Measurements from ENCODE around the gene GHRHR.

DNA sequence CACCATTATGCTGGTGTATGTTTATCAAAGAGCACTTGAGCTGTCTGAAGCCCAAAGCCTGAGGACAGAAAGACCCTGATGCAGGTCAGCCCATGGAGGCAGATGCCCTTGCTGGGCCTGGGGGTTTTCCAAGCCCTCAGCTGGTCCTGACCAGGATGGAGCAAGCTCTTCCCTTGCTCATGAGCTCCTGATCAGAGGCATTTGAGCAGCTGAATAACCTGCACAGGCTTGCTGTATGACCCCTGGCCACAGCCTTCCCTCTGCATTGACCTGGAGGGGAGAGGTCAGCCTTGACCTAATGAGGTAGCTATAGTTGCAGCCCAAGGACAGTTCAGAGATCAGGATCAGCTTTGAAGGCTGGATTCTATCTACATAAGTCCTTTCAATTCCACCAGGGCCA lies 39.1 kb upstream of the GHRHR start:
- TF ChIP-seq, protein P1, sequence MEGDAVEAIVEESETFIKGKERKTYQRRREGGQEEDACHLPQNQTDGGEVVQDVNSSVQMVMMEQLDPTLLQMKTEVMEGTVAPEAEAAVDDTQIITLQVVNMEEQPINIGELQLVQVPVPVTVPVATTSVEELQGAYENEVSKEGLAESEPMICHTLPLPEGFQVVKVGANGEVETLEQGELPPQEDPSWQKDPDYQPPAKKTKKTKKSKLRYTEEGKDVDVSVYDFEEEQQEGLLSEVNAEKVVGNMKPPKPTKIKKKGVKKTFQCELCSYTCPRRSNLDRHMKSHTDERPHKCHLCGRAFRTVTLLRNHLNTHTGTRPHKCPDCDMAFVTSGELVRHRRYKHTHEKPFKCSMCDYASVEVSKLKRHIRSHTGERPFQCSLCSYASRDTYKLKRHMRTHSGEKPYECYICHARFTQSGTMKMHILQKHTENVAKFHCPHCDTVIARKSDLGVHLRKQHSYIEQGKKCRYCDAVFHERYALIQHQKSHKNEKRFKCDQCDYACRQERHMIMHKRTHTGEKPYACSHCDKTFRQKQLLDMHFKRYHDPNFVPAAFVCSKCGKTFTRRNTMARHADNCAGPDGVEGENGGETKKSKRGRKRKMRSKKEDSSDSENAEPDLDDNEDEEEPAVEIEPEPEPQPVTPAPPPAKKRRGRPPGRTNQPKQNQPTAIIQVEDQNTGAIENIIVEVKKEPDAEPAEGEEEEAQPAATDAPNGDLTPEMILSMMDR (IDR thresholded peaks at IDR 0.05; ENCODE audit: low read length) = no peak
- no peak for TF ChIP-seq EZH2 (IDR thresholded peaks at IDR 0.05; ENCODE audit: borderline replicate concordance, low read length)
